GM19023 (cell line): ENCODE measurements around the gene PSORS1C2.

Source experiments
- ATAC-seq: cut with Tn5 transposase; IDR thresholded peaks from one replicate; pipeline ENCODE4 v1.9.1; 2021; ENCODE audit warnings: mild to moderate bottlenecking, moderate library complexity; ENCODE audit not compliant: unreplicated experiment

PSORS1C2 gene

GRCh38 chr6:31114970-31115849, 23.7 kb downstream of the PSORS1C2 start:
- ATAC-seq, result no peak

GRCh38 chr6:31114541-31114878, 24.4 kb downstream of the PSORS1C2 start, which contains the start of gene PSORS1C1:
TSS of gene PSORS1C1 (plus strand) at chr6:31114800. CDS start at chr6:31129633, 14,833 bp downstream.
- ATAC-seq, result no peak

GRCh38 chr6:31113861-31114540, 24.9 kb downstream of the PSORS1C2 start:
- ATAC-seq, result no peak

GRCh38 chr6:31112478-31112877, 26.4 kb downstream of the PSORS1C2 start, which contains the start of gene C6orf15:
TSS of gene C6orf15 (minus strand) at chr6:31112575. CDS start at chr6:31112555, 20 bp downstream.
- no peak for ATAC-seq

- ATAC-seq, result no peak
Measured at GRCh38 chr6:31111712-31112111, 27.2 kb downstream of the PSORS1C2 start.

GRCh38 chr6:31110825-31111582, 27.9 kb downstream of the PSORS1C2 start:
- ATAC-seq, result no peak

GRCh38 chr6:31107052-31107451, 31.8 kb downstream of the PSORS1C2 start:
- ATAC-seq, result no peak

- no peak for ATAC-seq
Measured at GRCh38 chr6:31103136-31103535, 35.7 kb downstream of the PSORS1C2 start.

GRCh38 chr6:31098449-31098938, 40.4 kb downstream of the PSORS1C2 start:
- no peak for ATAC-seq

- no peak for ATAC-seq
Measured at GRCh38 chr6:31096656-31097055, 42.2 kb downstream of the PSORS1C2 start.

- ATAC-seq, result no peak
Measured at GRCh38 chr6:31096215-31096614, 42.7 kb downstream of the PSORS1C2 start.

GRCh38 chr6:31094389-31094881, 44.4 kb downstream of the PSORS1C2 start:
- ATAC-seq, result no peak

GRCh38 chr6:31092769-31093505, 45.9 kb downstream of the PSORS1C2 start:
- no peak for ATAC-seq

- ATAC-seq, result no peak
Measured at GRCh38 chr6:31092238-31092637, 46.6 kb downstream of the PSORS1C2 start.

GRCh38 chr6:31091680-31092079, 47.2 kb downstream of the PSORS1C2 start:
- ATAC-seq, result no peak

- ATAC-seq, result no peak
Measured at GRCh38 chr6:31090973-31091364, 47.9 kb downstream of the PSORS1C2 start.

GRCh38 chr6:31090275-31090972, 48.4 kb downstream of the PSORS1C2 start:
- no peak for ATAC-seq
